Activated naive CD8-positive, alpha-beta T cell treated with anti-CD3 and anti-CD28 coated beads, Interleukin-2, amount 10 ng/mL, durations not matched to agents 7 days and 5 days (primary cell): ENCODE data around the gene ATXN1. TPM values are rescaled to one million over a fixed set of nuclear protein-coding genes. Genes with fewer than 3 reads are reported as not detected.

ENCODE experiments used
- ATAC-seq: fragments of 150-1000 bp; cut with Tn5 transposase; one replicate; pipeline ENCODE4 v1.10.0; 2021; ENCODE audit warnings: low read depth, moderate library complexity
- POLR2A ChIA-PET: fragments of 350-600 bp; sonication (Branson Sonifier 250); formaldehyde crosslinking; loops from one replicate; lab custom pipeline; 2021; ENCODE audit warnings: antibody characterized with exemption; lab: Charles Lee
- DNase-seq: peaks from one replicate; pipeline ENCODE4 v3.0.0; 2021
- H3K27ac Mint-ChIP-seq: one replicate; pipeline ENCODE4 v1.8.0; 2022; ENCODE audit warnings: mild to moderate bottlenecking, mixed read lengths
- H3K27me3 Mint-ChIP-seq: one replicate; pipeline ENCODE4 v1.8.0; 2022; ENCODE audit warnings: mild to moderate bottlenecking, moderate library complexity, mixed read lengths
- H3K36me3 Mint-ChIP-seq: one replicate; pipeline ENCODE4 v1.8.0; 2021; ENCODE audit warnings: mild to moderate bottlenecking, mixed read lengths
- H3K4me1 Mint-ChIP-seq: one replicate; pipeline ENCODE4 v1.8.0; 2021; ENCODE audit warnings: mixed read lengths
- H3K4me3 Mint-ChIP-seq: one replicate; pipeline ENCODE4 v1.8.0; 2022; ENCODE audit warnings: mild to moderate bottlenecking, moderate library complexity, mixed read lengths
- H3K9me3 Mint-ChIP-seq: one replicate; pipeline ENCODE4 v1.8.0; 2021; ENCODE audit warnings: mixed read lengths
- total RNA-seq, 2 experiments: library from RNA; stranded (reverse); gene quantifications; one replicate each; pipeline ENCODE4 v1.2.3, GENCODE V29; 2021

The ATXN1 gene
- total RNA-seq, 2 experiments from 2014 or later, result 63.6 to 67.2 TPM

DNA sequence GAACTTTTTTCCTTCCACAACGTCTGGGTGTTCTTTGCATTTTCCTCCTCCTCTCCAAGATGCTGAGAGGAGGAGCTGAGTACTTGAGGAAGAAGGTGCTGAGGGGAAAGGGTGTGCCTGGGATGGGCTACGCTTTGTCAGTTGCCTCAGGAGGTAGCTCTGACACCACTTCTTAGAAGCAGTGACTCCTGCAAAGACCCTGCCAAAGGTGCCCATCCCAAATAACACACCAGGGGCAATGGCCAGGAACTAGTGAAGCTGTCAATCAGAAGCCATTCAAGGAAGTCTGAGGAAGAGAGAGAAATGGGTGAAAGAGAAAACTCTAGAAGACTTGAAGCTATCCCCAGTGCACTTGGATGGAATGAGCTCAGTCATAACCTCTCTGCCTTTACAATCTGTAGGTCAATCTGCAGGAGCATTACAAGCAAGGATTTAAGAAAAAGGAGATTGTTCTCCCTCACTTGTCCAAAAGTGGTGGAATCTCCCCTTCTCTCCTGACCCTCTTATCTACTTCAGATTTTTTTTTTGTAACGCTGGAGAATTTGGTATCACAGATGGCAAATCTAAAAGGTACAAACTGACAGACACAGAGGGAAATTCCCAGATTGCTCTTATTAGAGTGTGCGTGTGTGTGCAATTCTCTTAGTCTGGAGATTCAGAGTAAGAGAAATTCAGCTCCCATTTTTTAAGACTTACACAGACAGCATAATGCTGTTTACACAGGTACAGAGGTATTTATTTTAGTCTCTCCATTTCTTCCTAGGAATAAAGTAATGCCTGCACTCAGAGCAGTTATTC lies 280.3 kb downstream of the ATXN1 start:
- no peak for DNase-seq
- peaks cover 45% of the 10 kb centered on the region for H3K36me3 Mint-ChIP-seq
- H3K27ac Mint-ChIP-seq, result peak overlapping the region; percentile 87
- ATAC-seq, result no peak
- H3K27me3 Mint-ChIP-seq, result no peaks in the 10 kb centered on the region
- H3K9me3 Mint-ChIP-seq, result peaks cover 4% of the 10 kb centered on the region
- POLR2A ChIA-PET, result interaction anchor here (0.6 to 1.0 kb wide), 5 partner anchors 14 to 281 kb away, joined by 3 to 5 read pairs (median 3); partner anchors contain the start of gene ATXN1
- H3K4me3 Mint-ChIP-seq, result peak overlapping the region; percentile 57
- H3K4me1 Mint-ChIP-seq, result peaks cover 66% of the 10 kb centered on the region

DNA sequence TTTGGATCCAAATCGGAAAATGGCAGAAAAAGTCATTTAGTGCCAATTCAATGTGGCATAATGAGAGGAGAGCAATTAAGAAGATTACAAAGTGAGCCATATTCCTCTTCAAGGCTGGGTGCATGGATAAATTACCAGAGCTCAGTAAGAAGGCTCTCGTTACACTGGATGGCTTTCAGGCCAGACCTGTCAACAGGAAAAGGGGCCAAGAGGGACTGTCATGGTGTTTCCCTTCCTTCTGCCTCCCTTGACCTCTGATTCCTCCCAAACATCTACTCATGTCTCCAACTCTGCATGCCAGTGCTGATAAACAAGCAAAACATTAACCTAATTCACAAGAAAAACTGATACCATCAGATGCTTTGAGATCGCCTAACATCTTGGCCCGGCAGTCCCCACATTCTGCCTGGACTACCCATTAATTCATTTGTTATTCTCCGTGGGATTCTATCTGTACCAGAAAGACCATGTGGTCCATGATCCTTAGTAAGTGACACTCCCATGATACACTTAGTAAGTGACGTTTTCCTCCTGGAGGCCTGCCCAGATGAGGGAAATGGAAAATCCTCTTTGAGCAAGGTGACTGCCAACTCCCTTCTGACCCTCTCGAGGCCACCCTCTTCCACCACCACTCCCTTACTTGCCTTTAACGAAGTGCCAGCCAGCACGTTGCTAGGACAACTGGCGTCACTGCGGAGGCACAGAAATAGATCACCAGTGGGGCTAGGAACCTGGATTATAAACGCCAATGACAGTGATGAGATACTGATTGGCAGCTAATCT lies 283.7 kb downstream of the ATXN1 start:
- no peaks in the 10 kb centered on the region for H3K27me3 Mint-ChIP-seq
- POLR2A ChIA-PET, result no interaction called here
- peaks cover 49% of the 10 kb centered on the region for H3K36me3 Mint-ChIP-seq

GRCh38 chr6:16476861-16477260 lies 284.4 kb downstream of the ATXN1 start:
- H3K9me3 Mint-ChIP-seq, result peaks cover 4% of the 10 kb centered on the region
- DNase-seq (no peak), ATAC-seq (no peak)
- no peak overlapping the region for H3K4me3 Mint-ChIP-seq
- H3K4me1 Mint-ChIP-seq, result peaks cover 51% of the 10 kb centered on the region
- no peaks in the 10 kb centered on the region for H3K27me3 Mint-ChIP-seq
- POLR2A ChIA-PET, result no interaction called here
- H3K36me3 Mint-ChIP-seq, result peaks cover 48% of the 10 kb centered on the region
- no peak overlapping the region for H3K27ac Mint-ChIP-seq

More for the DNA sequence above, 283.7 kb downstream of the ATXN1 start:
- peaks cover 4% of the 10 kb centered on the region for H3K9me3 Mint-ChIP-seq
- no peak for DNase-seq
- no peak overlapping the region for H3K4me3 Mint-ChIP-seq
- H3K27ac Mint-ChIP-seq, result no peak overlapping the region
- no peak for ATAC-seq
- peaks cover 55% of the 10 kb centered on the region for H3K4me1 Mint-ChIP-seq

DNA sequence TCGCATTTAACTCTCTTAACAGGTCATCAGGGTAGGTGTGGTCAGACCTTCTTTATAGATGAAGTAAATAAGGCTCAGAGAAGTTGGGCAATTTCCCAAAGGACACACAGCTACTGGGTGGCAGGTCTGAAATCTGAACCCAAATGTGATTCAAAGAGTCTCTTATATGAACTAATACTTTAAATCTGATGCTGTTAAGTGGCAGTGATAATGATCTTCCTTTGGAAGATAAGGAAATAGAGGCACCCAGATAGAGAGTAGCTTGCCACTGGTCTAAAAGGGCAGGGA lies 285.8 kb downstream of the ATXN1 start:
- peaks cover 43% of the 10 kb centered on the region for H3K36me3 Mint-ChIP-seq
- peaks cover 4% of the 10 kb centered on the region for H3K9me3 Mint-ChIP-seq
- H3K4me3 Mint-ChIP-seq, result no peak overlapping the region
- ATAC-seq, result no peak
- no peaks in the 10 kb centered on the region for H3K27me3 Mint-ChIP-seq
- no peak overlapping the region for H3K27ac Mint-ChIP-seq
- H3K4me1 Mint-ChIP-seq, result peaks cover 46% of the 10 kb centered on the region
- DNase-seq, result no peak
- POLR2A ChIA-PET, result interaction anchor here (1.2 kb wide), 1 partner anchor 287 kb away, joined by 3 read pairs; no protein-coding TSS in a partner anchor

- peaks cover 4% of the 10 kb centered on the region for H3K9me3 Mint-ChIP-seq
- no peaks in the 10 kb centered on the region for H3K27me3 Mint-ChIP-seq
- peaks cover 44% of the 10 kb centered on the region for H3K4me1 Mint-ChIP-seq
- POLR2A ChIA-PET, result interaction anchor here (1.2 kb wide), 1 partner anchor 287 kb away, joined by 3 read pairs; no protein-coding TSS in a partner anchor
- peaks cover 41% of the 10 kb centered on the region for H3K36me3 Mint-ChIP-seq
- H3K4me3 Mint-ChIP-seq, result no peak overlapping the region
- DNase-seq (no peak), ATAC-seq (peak; percentile 34)
- H3K27ac Mint-ChIP-seq, result no peak overlapping the region
Observed at GRCh38 chr6:16474772-16475493, 286.3 kb downstream of the ATXN1 start.

- H3K9me3 Mint-ChIP-seq, result peaks cover 4% of the 10 kb centered on the region
- ATAC-seq (no peak), DNase-seq (no peak)
- H3K27ac Mint-ChIP-seq, result peak overlapping the region; percentile 73
- peaks cover 44% of the 10 kb centered on the region for H3K4me1 Mint-ChIP-seq
- POLR2A ChIA-PET, result no interaction called here
- H3K27me3 Mint-ChIP-seq, result no peaks in the 10 kb centered on the region
- H3K36me3 Mint-ChIP-seq, result peaks cover 41% of the 10 kb centered on the region
- H3K4me3 Mint-ChIP-seq, result no peak overlapping the region
Observed at GRCh38 chr6:16473908-16474771, 287.1 kb downstream of the ATXN1 start.

DNA sequence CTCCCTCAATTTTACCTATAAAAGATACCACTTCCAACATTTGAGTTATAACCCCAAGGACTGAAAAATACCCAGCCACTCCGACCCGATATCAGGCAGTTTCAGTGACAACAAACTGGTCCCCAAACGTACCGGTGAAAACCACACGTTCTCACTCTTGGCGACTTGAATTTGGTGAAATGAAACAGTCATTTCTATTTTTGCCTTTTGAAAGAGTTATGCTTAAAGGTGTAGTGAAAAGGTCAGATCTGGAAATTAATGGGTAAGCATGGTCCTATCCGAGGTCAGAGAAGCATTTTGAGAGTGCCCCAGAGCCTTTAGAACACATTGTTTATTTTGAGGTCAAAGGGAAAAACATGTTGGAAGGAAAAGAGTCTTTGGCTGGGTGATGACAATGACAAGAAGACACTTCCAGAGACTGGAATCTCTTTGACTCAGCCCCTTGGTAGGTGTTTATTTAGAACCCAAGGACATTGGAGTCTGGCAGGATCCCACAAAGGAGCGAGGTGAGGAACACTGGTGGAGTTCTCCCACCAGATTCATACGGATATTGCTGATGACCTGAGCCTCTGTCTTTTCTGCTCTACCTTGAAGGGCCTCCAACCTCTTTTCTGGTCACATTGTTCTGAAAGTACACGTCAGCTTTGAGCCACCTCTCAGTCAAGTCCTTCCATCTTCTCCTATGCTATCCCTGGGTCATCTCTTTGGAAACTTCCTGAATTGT lies 287.9 kb downstream of the ATXN1 start:
- Mint-ChIP-seq H3K27ac (peak overlapping the region; percentile 73), H3K4me3 (peak overlapping the region; percentile 48), H3K4me1 (peaks cover 45% of the 10 kb centered on the region), H3K36me3 (peaks cover 42% of the 10 kb centered on the region), H3K9me3 (peaks cover 4% of the 10 kb centered on the region), H3K27me3 (no peaks in the 10 kb centered on the region)
- no peak for DNase-seq
- POLR2A ChIA-PET, result no interaction called here
- ATAC-seq, result no peak

GRCh38 chr6:16472349-16473069 lies 288.8 kb downstream of the ATXN1 start:
- POLR2A ChIA-PET, result no interaction called here
- peaks cover 41% of the 10 kb centered on the region for H3K4me1 Mint-ChIP-seq
- H3K36me3 Mint-ChIP-seq, result peaks cover 36% of the 10 kb centered on the region
- H3K27ac Mint-ChIP-seq, result no peak overlapping the region
- H3K4me3 Mint-ChIP-seq, result no peak overlapping the region
- no peak for ATAC-seq
- H3K9me3 Mint-ChIP-seq, result peaks cover 4% of the 10 kb centered on the region
- DNase-seq, result no peak
- no peaks in the 10 kb centered on the region for H3K27me3 Mint-ChIP-seq

DNA sequence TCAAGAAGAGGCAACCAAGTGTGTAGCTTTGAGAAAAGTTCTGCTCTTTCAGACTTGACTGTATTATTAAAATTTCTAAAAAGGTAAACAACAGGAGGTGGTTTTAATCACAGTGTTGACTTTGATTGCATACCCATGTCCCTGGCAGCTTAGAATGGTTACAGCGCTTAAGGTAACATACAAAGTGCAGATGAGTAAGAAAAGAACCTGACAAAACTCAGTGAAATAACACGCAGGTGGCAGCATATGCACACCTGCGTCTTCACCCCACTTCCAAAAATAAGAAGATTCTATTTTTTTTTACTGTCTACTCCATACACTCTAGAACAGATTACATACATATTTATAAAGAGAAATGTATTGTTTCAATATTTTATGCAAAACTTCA lies 289.4 kb downstream of the ATXN1 start:
- no peak overlapping the region for H3K27ac Mint-ChIP-seq
- H3K4me3 Mint-ChIP-seq, result no peak overlapping the region
- peaks cover 3% of the 10 kb centered on the region for H3K9me3 Mint-ChIP-seq
- H3K27me3 Mint-ChIP-seq, result no peaks in the 10 kb centered on the region
- DNase-seq, result no peak
- no peak for ATAC-seq
- peaks cover 39% of the 10 kb centered on the region for H3K4me1 Mint-ChIP-seq
- peaks cover 30% of the 10 kb centered on the region for H3K36me3 Mint-ChIP-seq
- POLR2A ChIA-PET, result no interaction called here

DNA sequence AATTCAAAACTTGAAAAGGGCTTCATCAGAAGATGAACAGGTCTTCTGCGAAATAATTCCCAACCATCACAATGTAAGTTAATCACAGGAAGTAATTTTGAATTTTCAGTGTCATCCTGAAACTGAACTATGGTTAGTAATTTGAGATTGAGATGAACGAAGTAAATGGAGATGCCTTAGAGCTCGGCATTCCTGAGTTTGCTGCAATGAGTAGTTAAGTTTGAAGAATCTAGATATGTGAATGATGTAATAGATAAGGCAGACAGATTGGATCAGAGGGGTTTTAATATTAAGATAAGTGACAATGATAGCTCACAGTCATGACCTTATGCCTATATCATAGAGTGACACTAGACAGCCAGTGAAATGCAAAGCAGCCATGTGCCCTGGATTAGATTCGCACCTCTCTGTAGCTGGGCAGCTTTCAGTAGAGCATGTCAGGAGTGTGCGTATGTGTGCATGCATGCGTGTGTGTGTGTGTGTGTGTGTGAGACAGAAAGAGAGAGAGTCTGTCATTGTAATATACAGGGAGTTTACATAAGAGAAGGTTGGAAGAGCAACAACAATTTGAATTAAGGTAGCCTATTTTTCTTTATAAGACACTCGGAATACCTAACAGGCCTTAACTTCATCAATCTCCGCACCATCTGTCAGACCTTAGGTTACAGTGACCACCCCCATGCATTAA lies 289.9 kb downstream of the ATXN1 start:
- POLR2A ChIA-PET, result no interaction called here
- Mint-ChIP-seq H3K27me3 (no peaks in the 10 kb centered on the region), H3K4me1 (peaks cover 41% of the 10 kb centered on the region), H3K27ac (peak overlapping the region; percentile 68), H3K4me3 (no peak overlapping the region), H3K9me3 (no peaks in the 10 kb centered on the region), H3K36me3 (peaks cover 27% of the 10 kb centered on the region)
- ATAC-seq (no peak), DNase-seq (no peak)

- no peak for ATAC-seq
- POLR2A ChIA-PET, result interaction anchor here (0.6 to 0.7 kb wide), 2 partner anchors 13 to 290 kb away, joined by 4 read pairs; no protein-coding TSS in a partner anchor
- DNase-seq, result no peak
- Mint-ChIP-seq H3K4me3 (no peak overlapping the region), H3K27me3 (no peaks in the 10 kb centered on the region), H3K36me3 (peaks cover 22% of the 10 kb centered on the region), H3K4me1 (peaks cover 39% of the 10 kb centered on the region), H3K9me3 (no peaks in the 10 kb centered on the region), H3K27ac (peak overlapping the region; percentile 68)
Observed at GRCh38 chr6:16470502-16471221, 290.6 kb downstream of the ATXN1 start.
